NCI-H526 (cell line): ENCODE results near the gene RPTOR.
A peak's percentile ranks its signal among the peaks of the same experiment; 100 is the strongest.
"Not testable (repeated sequence)": the region's sequence is repeated elsewhere in the genome, so short reads cannot be mapped to it uniquely, and the experiment has no call there.

ENCODE experiments used
- DNase-seq, 2 experiments: peaks; one replicate each; lab custom pipeline; 2025; lab: John Stamatoyannopoulos, UW

The RPTOR gene

GRCh38 chr17:80744725-80745124 lies 200.1 kb downstream of the RPTOR start:
- DNase-seq, result not testable (repeated sequence)

- no peak for DNase-seq
Observed at GRCh38 chr17:80745183-80745582, 200.5 kb downstream of the RPTOR start.

GRCh38 chr17:80746262-80746935 lies 201.8 kb downstream of the RPTOR start:
- no peak for DNase-seq

- no peak for DNase-seq
Observed at GRCh38 chr17:80747469-80747868, 202.8 kb downstream of the RPTOR start.

- no peak for DNase-seq
Observed at GRCh38 chr17:80749611-80750010, 205.0 kb downstream of the RPTOR start.

- DNase-seq, result no peak
Observed at GRCh38 chr17:80750263-80750662, 205.6 kb downstream of the RPTOR start.

- no peak for DNase-seq
Observed at GRCh38 chr17:80751070-80751945, 206.7 kb downstream of the RPTOR start.

- DNase-seq, result no peak
Observed at GRCh38 chr17:80751946-80752581, 207.4 kb downstream of the RPTOR start.

GRCh38 chr17:80753685-80754345 lies 209.2 kb downstream of the RPTOR start:
- DNase-seq, result no peak

- no peak for DNase-seq
Observed at GRCh38 chr17:80754846-80755245, 210.2 kb downstream of the RPTOR start.

- DNase-seq, result no peak
Observed at GRCh38 chr17:80755650-80756405, 211.2 kb downstream of the RPTOR start.

GRCh38 chr17:80758481-80759376 lies 214.1 kb downstream of the RPTOR start:
- no peak for DNase-seq

- no peak for DNase-seq
Observed at GRCh38 chr17:80759377-80759673, 214.7 kb downstream of the RPTOR start.

- peak; percentile 92 to 96 for DNase-seq
Observed at GRCh38 chr17:80760511-80760911, 215.9 kb downstream of the RPTOR start.

GRCh38 chr17:80761110-80761871 lies 216.7 kb downstream of the RPTOR start:
- peak in 1 of 2 experiments; percentile 45 for DNase-seq

GRCh38 chr17:80762076-80762475 lies 217.4 kb downstream of the RPTOR start:
- DNase-seq, result no peak

- DNase-seq, result no peak
Observed at GRCh38 chr17:80763293-80763867, 218.7 kb downstream of the RPTOR start.

- DNase-seq, result not testable (repeated sequence)
Observed at GRCh38 chr17:80764627-80765145, 220.0 kb downstream of the RPTOR start.

GRCh38 chr17:80765241-80765961 lies 220.8 kb downstream of the RPTOR start:
- DNase-seq, result no peak
